Panc1 (cell line): Measurements from ENCODE around the gene SCO2. TPM values are rescaled to one million over a fixed set of nuclear protein-coding genes. Genes with fewer than 3 reads are reported as not detected.

ENCODE experiments used
- ATAC-seq: fragments of 200-7000 bp; cut with Tn5 transposase; 2 replicates; pipeline ENCODE4 v1.9.1; 2020; ENCODE audit warnings: mild to moderate bottlenecking, moderate library complexity
- BruUV-seq: library from RNA; stranded (reverse); fragments of 400-500 nt; replicated peaks from 2 replicates; lab custom pipeline; 2021; lab: Mats Ljungman, UMichigan
- CTCF ChIA-PET: fragments of 300-600 bp; sonication (Branson Sonifier 250); formaldehyde crosslinking; loops from one replicate; lab custom pipeline; 2022; ENCODE audit warnings: antibody characterized with exemption; lab: Charles Lee
- POLR2A ChIA-PET: fragments of 300-600 bp; sonication (Branson Sonifier 250); formaldehyde crosslinking; loops from one replicate; lab custom pipeline; 2022; ENCODE audit warnings: antibody characterized with exemption; lab: Charles Lee
- DNase-seq: peaks from one replicate; pipeline ENCODE4 v3.0.0-alpha.2; 2010; ENCODE audit warnings: low read depth, low spot score
- H3K27ac ChIP-seq: 2 replicates; pipeline ENCODE4 v1.5.1; 2011; ENCODE audit warnings: mild to moderate bottlenecking, low read length, inconsistent platforms
- H3K27me3 ChIP-seq: fragments of 200-500 bp; sonication (Bioruptor generic); 2 replicates; pipeline ENCODE4 v1.6.0; 2014; ENCODE audit warnings: low read length, inconsistent platforms; ENCODE audit not compliant: control insufficient read depth, insufficient read depth
- H3K36me3 ChIP-seq: fragments of 200-500 bp; sonication (Bioruptor generic); 2 replicates; pipeline ENCODE4 v1.5.1; 2014; ENCODE audit warnings: inconsistent platforms, mild to moderate bottlenecking, low read length, moderate library complexity; ENCODE audit not compliant: control insufficient read depth, insufficient read depth
- H3K4me1 ChIP-seq: 2 replicates; pipeline ENCODE4 v1.5.1; 2011; ENCODE audit warnings: inconsistent platforms, mild to moderate bottlenecking, low read length, moderate library complexity; ENCODE audit not compliant: control insufficient read depth, insufficient read depth
- H3K4me3 ChIP-seq, 2 experiments: 2 replicates each; pipeline ENCODE4 v1.5.1; 2011 to 2012; ENCODE audit warnings: low read depth in 2 of 2, low read length in 2 of 2, mild to moderate bottlenecking in 2 of 2, inconsistent platforms in 1 of 2, moderate library complexity in 1 of 2
- H3K9me3 ChIP-seq: fragments of 200-500 bp; sonication (Bioruptor generic); 2 replicates; pipeline ENCODE4 v1.5.1; 2014; ENCODE audit warnings: low read depth, mild to moderate bottlenecking, inconsistent platforms, low read length, moderate library complexity; ENCODE audit not compliant: control insufficient read depth, insufficient read depth
- POLR2AphosphoS5 ChIP-seq: IDR thresholded peaks from 2 replicates; pipeline ENCODE4 v1.6.1; 2012; ENCODE audit warnings: mild to moderate bottlenecking, low read depth, low read length, moderate library complexity
- SIN3A ChIP-seq: IDR thresholded peaks from 2 replicates; pipeline ENCODE4 v1.6.1; 2012; ENCODE audit warnings: low read depth, mild to moderate bottlenecking, low read length, moderate library complexity, borderline replicate concordance; ENCODE audit not compliant: insufficient read depth
- TCF7L2 ChIP-seq: IDR thresholded peaks from 2 replicates; pipeline ENCODE4 v1.6.1; 2011; ENCODE audit warnings: mild to moderate bottlenecking, low read depth, low read length, inconsistent platforms
- in situ Hi-C: cut with HindIII; loops from 2 replicates; pipeline ENCODE4 v1.10.0; 2016; ENCODE audit warnings: low sequenced_read_pairs, low pct_unique_long_range_greater_than_20kb
- intact Hi-C: fragments of 100-400 bp; cut with micrococcal nuclease; formaldehyde crosslinking; loops from one replicate; pipeline ENCODE4 v1.10.0; 2022; ENCODE audit not compliant: unreplicated experiment
- total RNA-seq: library from RNA; stranded (reverse); gene quantifications from one replicate; pipeline ENCODE4 v1.2.1, GENCODE V29; 2021; ENCODE audit not compliant: unreplicated experiment
- TF ChIP-seq, protein P1 (sequence below): fragments of 450-650 bp; IDR thresholded peaks from 2 replicates; pipeline ENCODE4 v1.5.1; 2017; ENCODE audit warnings: mild to moderate bottlenecking
- TF ChIP-seq, protein P2 (sequence below), 2 experiments: IDR thresholded peaks; 2 replicates each; pipeline ENCODE4 v1.6.1; 2011 to 2012; ENCODE audit warnings: low read depth in 2 of 2, control low read depth in 1 of 2, low read length in 1 of 2, mild to moderate bottlenecking in 1 of 2, moderate library complexity in 1 of 2; ENCODE audit not compliant: insufficient read depth in 1 of 2

SCO2 gene
- total RNA-seq, 1 experiment from 2014 or later: 14.2 TPM

DNA sequence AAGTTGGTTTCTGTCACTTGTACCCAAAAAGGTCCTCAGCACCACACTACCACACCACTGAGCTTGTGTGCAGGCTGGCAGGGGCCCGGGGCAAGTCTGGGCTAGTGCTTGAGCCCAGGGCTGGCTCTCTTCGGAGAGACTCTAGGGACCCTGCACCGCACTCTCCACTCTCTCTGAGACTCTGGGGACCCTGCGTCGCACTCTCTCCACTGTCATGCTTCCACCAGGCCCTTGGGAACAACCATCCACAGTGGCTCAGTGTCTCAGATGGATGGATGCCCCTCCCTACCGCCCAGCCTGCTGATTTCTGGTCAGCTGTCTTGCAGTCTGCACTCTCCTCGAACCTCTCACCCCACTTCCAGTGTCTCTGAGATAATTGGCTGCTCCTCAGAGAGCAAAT is 48.5 kb downstream of the SCO2 start:
- Histone ChIP-seq H3K4me3 (no peak overlapping the region), H3K36me3 (no peaks in the 10 kb centered on the region; the same call in 1 of the 2 replicates), H3K27ac (no peak overlapping the region), H3K4me1 (peaks cover 4% of the 10 kb centered on the region), H3K9me3 (no peaks in the 10 kb centered on the region), H3K27me3 (no peaks in the 10 kb centered on the region)
- in situ Hi-C loops (no loop called here), intact Hi-C loops (no loop called here)
- DNase-seq (no peak), ATAC-seq (no peak)
- POLR2A ChIA-PET: no interaction called here
- TF ChIP-seq TCF7L2 (no peak), SIN3A (no peak), POLR2AphosphoS5 (no peak)
- TF ChIP-seq, protein P1, sequence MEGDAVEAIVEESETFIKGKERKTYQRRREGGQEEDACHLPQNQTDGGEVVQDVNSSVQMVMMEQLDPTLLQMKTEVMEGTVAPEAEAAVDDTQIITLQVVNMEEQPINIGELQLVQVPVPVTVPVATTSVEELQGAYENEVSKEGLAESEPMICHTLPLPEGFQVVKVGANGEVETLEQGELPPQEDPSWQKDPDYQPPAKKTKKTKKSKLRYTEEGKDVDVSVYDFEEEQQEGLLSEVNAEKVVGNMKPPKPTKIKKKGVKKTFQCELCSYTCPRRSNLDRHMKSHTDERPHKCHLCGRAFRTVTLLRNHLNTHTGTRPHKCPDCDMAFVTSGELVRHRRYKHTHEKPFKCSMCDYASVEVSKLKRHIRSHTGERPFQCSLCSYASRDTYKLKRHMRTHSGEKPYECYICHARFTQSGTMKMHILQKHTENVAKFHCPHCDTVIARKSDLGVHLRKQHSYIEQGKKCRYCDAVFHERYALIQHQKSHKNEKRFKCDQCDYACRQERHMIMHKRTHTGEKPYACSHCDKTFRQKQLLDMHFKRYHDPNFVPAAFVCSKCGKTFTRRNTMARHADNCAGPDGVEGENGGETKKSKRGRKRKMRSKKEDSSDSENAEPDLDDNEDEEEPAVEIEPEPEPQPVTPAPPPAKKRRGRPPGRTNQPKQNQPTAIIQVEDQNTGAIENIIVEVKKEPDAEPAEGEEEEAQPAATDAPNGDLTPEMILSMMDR: no peak
- TF ChIP-seq, protein P2, sequence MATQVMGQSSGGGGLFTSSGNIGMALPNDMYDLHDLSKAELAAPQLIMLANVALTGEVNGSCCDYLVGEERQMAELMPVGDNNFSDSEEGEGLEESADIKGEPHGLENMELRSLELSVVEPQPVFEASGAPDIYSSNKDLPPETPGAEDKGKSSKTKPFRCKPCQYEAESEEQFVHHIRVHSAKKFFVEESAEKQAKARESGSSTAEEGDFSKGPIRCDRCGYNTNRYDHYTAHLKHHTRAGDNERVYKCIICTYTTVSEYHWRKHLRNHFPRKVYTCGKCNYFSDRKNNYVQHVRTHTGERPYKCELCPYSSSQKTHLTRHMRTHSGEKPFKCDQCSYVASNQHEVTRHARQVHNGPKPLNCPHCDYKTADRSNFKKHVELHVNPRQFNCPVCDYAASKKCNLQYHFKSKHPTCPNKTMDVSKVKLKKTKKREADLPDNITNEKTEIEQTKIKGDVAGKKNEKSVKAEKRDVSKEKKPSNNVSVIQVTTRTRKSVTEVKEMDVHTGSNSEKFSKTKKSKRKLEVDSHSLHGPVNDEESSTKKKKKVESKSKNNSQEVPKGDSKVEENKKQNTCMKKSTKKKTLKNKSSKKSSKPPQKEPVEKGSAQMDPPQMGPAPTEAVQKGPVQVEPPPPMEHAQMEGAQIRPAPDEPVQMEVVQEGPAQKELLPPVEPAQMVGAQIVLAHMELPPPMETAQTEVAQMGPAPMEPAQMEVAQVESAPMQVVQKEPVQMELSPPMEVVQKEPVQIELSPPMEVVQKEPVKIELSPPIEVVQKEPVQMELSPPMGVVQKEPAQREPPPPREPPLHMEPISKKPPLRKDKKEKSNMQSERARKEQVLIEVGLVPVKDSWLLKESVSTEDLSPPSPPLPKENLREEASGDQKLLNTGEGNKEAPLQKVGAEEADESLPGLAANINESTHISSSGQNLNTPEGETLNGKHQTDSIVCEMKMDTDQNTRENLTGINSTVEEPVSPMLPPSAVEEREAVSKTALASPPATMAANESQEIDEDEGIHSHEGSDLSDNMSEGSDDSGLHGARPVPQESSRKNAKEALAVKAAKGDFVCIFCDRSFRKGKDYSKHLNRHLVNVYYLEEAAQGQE (IDR thresholded peaks at IDR 0.05; ENCODE audit: insufficient read depth in 1 of 2, low read depth in 2 of 2, low read length in 1 of 2): no peak
- CTCF ChIA-PET: no interaction called here
- BruUV-seq: no TSS peak

DNA sequence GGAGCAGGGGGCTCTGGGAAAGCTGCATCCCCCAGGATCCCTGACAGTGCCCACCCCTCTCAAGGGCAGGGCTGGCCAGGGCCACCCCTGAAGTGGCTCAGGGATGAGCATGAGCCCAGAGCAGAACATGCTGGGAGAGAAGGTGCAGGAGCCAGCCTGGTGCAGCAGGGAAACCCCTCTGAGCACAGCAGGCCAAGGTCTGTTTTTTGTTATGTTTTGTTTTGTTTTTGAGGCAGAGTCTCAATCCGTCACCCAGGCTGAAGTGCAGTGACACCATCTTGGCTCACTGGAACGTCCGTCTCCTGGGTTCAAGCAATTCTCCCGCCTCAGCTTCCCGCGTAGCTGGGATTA is 49.8 kb downstream of the SCO2 start:
- no TSS peak for BruUV-seq
- peak overlapping the region; percentile 63 for H3K27ac ChIP-seq
- no peak for DNase-seq
- H3K9me3 ChIP-seq: no peaks in the 10 kb centered on the region
- intact Hi-C loops (no loop called here), in situ Hi-C loops (no loop called here)
- no peaks in the 10 kb centered on the region; the same call in 1 of the 2 replicates for H3K36me3 ChIP-seq
- POLR2A ChIA-PET: no interaction called here
- H3K4me3 ChIP-seq: peak overlapping the region; percentile 53 to 59
- no peak for TF ChIP-seq TCF7L2
- no peak for TF ChIP-seq SIN3A
- TF ChIP-seq POLR2AphosphoS5: no peak
- TF ChIP-seq, protein P2 (IDR thresholded peaks at IDR 0.05; ENCODE audit: insufficient read depth in 1 of 2, low read depth in 2 of 2, low read length in 1 of 2): no peak
- TF ChIP-seq, protein P1: no peak
- no peak for ATAC-seq
- H3K27me3 ChIP-seq: no peaks in the 10 kb centered on the region
- peaks cover 9% of the 10 kb centered on the region for H3K4me1 ChIP-seq
- CTCF ChIA-PET: no interaction called here
